ENCODE results near the gene ABHD10.

Gene ABHD10

DNA sequence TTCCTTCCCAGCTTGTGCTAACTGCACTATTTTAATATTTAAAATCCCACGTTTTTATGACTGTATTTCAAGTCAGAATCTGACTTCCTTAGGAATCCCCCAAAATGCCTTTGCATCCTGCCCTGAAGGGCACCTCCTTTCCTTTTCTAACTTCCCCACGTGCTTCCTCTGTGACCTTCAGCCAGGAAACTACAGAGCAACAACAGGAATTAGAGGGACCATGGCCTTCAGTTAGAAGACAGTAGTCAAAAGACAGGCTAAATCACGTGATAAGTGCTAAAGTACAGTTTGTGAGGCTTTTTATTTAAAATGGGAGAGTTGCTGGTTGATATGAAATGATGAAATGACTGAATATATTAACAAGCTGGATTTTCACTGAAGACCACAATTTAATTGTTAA is 11.8 kb upstream of the ABHD10 start:
- DNase-seq, result no peak

DNA sequence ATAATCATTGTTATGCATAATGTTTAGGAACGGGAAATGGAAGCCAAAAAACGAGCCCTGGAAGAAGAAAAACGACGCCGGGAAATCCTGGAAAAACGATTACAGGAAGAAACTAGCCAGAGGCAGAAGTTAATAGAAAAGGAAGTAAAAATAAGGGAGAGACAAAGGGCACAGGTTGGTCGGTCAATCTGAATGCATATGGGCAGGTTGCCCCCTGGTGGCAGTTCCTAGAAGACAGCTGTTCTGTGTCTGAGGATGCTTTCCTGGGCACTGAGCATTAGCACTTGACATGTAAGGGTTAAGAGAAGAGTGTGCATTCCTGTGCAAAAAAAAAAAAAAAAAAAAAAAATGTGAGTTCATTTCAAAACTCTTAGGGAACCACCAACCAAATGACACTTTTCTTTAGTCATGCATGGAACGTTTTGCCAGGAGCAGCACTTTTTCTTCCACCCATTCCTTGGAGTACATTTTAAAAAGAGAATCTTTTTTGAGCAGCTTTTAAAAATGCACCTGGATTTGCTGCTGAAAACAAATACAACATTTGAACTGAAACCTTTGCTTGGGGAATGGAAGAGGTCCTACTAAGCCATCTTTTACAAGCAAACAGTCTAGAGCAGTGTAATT is 11.1 kb upstream of the ABHD10 start:
- peak; percentile 90 for DNase-seq

DNA sequence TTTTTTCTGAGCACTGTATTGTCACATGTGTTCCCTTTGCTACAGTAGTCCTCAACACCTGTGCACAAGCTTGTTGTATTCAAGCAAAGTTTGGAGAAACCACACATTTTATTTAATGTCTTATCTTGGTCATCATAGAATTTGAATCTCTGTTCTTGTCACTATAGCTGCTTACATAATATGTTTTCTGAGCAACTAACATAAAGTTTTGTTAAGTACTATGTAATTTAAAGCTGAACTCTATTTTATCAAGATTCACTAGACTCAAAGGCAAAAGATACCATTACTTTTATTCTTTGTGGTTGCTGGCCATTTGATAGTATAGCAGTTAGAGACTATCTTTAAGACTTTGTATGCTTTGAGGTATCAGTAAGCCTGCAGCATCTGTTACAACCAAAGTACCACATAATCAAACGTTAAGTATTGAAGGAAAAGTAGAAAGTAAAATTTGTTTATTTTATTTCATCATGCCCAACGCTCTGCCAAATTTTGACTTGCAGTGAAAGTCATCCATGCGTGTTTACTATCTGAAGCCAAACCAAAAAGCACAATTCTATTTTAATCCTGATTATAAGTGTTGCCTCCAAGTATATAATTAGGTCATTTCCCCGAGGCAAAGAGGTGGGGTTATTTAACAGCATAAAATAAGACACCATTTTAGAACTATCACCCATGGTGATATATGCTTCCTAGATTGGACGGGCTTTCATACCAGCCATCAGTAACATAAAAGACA is 10.3 kb upstream of the ABHD10 start:
- DNase-seq, result no peak

DNA sequence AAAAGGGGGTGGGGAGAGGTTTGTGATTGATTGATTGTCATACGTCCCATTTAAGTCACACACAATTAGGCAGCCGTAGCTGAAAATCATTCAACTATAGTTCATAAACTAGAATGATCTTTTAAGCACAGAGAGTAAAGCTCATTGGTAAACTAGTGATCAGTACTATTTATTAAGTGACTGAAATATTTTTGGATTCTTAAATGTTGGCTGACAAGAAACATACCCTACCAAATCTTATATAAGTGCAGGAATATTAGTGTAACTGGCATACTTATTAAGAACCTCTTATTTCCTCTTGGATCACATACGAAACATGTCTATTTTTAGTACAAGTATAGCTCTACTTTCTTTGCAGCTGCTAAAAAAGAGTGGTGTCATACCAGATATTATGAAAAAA is 8.4 kb upstream of the ABHD10 start:
- DNase-seq, result no peak

DNA sequence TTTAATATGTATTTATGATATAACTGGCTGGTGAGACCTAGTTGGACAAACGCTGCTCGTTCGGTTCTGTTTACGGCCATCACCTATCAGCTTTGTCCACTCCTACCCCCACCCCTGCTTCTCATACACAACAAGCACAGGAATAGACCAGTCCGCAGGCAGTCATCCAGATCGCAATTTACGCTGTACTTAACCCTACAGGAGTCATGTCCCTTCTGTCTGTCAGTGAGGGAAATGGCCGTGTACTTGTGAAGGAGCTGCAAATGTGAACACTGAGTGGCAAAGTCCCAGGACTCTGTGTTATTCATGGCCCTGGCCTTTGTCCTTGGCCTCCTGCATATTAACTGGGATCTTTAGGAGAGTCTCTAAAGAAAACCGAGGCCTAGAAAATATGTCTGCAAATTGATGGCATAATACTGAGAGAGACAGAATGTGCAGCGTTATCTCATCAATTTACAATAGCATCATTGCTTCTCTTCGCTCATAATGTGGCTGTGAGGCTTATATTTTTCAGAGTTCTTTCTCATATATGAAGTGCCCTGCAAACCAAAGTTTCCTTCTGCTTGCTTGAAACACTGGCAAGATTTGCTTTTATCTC is 7.2 kb upstream of the ABHD10 start:
- no peak for DNase-seq

DNA sequence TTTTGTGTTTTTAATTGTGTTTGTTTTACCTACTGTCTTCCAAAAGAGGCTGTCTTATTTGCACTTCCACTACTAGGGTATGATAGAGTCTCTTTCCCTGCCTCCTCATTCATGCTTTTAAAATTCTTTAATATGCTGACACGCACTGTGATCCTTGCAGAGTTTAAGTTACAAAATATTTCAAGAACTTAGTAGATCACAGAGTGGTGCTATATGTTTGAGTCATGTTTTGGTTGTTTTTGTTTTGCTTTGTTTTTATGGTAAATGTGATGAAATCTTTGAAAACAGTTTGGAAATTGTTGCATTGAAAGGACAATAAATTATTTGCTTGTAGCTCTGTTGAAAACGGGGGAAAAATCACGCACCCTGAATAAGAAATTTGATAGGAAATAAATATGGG is 5.9 kb upstream of the ABHD10 start:
- no peak for DNase-seq

DNA sequence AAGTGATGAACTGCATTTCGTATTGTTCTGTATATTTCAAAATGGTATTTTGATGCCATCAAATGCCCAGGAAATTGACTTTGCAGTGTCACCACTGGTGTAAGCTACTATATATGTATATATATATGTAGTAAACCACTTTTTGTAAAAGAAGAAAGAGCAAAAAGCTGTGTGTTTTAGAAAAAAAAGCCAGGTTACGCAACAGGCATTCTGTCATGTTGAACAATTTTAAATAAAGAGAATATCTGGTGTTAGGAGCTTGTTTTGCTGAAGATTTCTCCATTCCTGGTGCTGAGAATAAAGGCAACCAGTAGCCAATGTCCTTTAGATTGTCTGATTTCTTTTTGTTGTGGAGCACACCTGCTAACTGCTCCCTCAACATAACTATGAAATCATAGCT is 3.7 kb upstream of the ABHD10 start:
- no peak for DNase-seq

DNA sequence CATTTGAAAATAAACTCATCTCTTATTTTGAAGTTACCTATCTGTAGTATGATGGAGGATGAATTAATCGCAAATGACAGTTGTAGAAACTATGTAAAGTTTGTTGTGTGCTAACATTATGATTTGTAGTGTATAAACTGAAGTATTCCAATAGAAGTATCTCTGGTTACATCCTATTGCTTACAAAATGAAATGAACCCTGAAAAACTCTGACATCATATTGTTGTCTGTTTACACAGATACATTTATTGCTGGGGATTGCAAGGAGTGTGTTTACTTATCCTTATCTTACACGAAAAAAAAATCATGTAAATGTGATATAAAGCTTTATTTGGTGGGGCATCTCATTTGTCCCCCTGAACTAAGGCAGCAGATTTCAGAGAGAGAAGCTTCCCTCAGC is 2.6 kb upstream of the ABHD10 start:
- DNase-seq, result no peak

DNA sequence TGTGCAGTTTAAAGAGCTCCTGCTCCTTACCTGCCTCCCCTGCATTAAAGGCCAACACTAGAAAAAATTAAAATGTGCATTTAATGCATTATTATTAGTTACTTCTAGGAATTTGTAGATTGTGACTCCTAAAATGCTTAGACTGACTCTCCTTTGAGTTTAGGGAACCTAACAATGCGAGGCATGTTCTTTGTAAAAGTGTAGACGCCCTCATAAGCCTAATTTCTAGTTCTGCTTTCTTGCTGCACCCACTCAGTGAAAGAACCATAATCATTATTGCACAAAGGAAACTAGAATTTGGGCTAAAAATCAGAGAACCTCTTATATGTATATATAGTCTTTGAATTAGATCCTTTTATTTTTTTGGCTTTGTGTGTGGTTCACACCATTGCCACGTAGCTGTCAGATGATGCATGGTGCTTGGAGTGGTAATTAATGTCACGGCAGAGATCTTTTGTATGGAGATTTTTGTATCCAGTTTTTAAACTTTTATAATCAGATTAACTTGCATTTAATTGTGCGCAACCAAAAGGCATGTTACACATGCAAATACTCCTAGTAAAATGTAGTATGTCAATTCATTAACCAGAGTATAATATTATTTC is 710 bp downstream of the ABHD10 start:
- no peak for DNase-seq

DNA sequence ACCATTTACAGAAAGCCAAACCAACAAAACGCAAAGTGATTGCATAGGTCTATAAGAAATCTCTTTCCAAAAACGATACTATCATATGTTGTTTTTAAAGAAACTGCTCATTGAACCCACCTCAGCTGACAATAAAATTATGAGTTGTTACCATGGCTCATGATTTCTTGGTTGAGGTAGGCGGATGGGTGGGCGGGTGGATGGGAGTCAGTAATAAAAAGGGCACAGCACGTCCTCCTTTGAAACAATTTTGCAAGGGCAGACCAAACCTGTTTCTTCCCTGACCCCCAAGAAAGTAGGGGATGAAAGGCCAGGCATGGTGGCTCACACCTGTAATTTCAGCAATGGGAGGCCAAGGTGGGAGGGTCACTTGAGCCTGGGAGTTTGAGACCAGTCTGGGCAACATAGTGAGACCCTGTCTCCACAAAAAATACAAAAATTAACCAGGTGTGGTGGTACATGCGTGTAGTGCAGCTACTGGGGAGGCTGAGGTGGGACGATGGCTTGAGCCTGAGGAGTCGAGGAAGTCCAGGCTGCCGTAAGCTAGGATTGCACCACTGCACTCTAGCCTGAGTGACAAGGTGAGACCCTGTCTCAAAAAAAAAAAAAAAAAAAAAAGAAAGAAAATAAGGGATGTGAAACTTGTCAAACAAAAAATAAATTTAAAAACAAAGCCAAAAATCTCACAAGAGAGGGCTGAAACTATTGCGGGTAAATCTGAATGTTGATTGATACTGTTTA is 2.1 kb downstream of the ABHD10 start:
- peak; percentile 53 for DNase-seq

DNA sequence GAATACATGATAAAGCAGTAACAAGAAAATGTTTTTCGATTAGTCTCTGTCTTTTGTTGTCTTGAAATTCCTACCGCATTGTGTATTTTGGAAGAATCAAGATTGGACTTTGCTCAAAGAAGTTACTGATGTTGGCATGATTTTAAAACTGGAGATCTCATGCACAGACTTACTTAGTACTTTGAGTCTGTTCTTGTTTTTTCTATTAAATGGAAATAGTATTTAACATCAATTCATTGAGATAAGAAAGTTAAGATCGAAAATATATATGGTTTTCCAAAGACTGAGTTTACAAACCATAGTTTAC is 2.6 kb downstream of the ABHD10 start:
- no peak for DNase-seq

DNA sequence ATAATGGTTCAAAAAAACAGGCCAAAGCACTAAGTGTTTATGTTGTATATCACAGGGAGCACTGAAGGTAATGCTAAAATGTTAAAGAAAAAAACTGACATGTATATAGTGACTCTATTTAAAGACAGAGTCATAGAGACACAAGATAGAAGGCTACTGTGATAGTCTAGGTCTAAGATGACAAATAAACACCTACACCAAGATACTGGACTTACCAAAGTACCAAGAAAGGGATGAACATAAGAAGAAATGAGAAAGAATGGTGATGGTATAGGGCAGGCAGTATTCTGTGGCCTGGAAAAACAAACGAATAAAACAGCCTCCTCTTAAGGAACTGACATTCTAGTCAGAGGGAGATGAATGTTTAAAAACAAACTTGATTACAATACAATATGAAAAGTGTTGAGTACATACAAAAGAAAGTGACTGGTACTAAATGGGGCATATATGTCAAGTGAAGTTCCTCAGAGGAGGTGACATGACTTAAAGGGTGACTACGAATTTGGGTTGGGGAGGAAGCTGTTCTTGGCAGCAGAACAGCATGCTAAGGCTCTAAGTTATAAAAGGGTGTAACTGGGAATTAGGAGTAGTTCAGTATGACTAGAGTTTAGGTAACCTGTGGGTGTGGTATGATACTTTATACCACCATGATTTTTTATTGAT is 5.9 kb downstream of the ABHD10 start:
- no peak for DNase-seq

DNA sequence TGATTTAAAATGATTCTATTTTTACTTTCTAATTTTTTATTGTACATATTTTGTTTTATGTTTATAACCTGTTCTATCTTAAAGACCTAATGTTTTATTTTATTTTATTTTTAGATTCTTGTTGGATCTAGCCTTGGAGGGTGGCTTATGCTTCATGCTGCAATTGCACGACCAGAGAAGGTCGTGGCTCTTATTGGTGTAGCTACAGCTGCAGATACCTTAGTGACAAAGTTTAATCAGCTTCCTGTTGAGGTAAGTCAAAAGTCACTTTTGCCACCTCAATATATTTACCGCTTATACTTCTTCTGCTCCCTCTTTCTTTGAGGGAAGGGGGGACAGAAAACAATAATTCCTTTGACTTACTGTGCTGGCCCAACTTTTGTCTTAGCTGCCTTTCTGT is 8.0 kb downstream of the ABHD10 start:
- no peak for DNase-seq

DNA sequence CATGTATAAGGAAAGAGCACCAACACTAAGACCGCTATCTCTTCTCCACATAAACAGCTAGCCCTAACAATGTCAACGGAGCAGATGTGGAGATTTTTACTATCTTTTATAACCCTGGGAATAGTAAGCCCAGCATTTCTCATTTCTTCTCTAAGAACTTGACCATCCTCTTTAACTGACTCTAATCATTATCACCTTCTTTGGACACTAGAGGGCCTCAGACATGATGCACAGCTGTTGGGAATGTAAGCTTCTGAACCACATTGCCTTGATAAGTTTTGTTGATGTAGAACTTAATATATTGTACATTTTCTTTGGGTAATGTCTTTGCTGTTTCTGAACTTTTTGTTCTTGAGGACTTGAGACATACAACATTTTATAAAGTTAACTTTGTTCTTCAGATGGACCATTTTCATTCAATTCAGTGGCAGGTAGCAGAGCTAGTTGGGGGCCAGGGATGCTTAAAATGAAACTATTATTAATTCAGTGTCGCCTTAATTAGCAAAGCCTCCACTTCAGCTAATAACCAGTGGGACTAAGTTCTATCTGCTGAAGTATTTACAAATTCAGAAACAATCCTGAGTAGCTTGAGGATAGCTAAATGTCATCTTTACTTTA is 10.3 kb downstream of the ABHD10 start:
- DNase-seq, result no peak

DNA sequence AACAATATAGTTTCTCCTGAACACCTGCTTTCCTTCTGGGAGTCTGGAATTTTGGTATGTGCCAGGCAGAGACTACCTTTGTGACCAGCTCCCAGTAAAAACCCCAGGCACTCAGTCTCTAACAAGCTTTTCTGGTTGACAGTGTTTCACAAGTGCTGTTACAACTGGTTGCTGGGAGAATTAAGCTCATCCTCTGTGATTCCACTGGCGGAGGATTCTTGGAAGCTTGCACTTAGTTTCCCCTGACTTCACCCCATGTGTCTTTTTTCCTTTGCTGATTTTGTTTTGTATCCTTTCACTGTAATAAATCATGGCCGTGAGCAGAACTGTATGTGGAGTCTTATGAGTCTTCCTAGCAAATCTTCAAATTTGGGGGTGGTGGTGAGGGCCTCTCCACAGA is 14.2 kb downstream of the ABHD10 start:
- no peak for DNase-seq

DNA sequence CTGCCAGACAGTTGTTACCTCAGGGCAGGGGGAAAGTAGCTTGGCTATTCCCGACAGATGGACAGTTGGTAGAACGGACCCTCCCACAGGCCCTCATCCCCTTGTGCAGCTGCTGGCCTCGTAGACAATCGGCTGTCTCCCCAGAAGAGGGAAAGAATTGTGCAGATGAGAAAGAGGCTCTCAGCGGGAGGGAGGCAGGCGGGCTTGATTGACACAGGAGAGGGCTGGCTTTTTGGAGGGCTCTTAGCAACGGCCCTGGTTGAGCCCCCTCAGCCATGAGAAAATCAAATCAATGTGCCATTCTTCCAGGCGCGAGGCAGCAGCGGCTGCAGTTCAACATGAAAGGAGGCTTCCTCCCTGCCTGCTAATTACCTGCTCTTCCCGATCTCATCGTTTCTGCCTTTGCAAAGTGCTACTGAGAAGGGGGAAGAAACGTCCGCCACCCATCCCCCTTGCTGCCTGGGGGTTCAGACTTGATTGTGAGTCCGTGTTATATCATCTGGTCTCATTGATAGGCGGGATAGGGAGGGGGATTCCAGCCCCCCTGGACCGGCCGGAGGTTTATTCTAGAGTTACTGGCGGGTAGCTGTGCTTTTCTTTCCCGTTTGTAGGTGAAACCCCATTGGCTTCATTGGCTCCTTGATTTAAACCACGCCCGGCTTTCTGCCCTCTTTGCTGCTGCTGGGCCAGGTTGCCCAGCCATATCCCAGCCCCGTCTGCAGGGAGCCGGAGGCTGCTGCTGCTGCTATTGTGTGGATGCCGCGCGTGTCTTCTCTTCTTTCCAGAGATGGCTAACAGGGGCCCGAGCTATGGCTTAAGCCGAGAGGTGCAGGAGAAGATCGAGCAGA is 20.0 kb downstream of the ABHD10 start, which contains the start of gene TAGLN3:
TAGLN3 (plus strand) TSS at position 287 of the 848 bp plus-strand sequence; CDS start at position 788, 501 bp downstream.
- DNase-seq, result peak; percentile 12

DNA sequence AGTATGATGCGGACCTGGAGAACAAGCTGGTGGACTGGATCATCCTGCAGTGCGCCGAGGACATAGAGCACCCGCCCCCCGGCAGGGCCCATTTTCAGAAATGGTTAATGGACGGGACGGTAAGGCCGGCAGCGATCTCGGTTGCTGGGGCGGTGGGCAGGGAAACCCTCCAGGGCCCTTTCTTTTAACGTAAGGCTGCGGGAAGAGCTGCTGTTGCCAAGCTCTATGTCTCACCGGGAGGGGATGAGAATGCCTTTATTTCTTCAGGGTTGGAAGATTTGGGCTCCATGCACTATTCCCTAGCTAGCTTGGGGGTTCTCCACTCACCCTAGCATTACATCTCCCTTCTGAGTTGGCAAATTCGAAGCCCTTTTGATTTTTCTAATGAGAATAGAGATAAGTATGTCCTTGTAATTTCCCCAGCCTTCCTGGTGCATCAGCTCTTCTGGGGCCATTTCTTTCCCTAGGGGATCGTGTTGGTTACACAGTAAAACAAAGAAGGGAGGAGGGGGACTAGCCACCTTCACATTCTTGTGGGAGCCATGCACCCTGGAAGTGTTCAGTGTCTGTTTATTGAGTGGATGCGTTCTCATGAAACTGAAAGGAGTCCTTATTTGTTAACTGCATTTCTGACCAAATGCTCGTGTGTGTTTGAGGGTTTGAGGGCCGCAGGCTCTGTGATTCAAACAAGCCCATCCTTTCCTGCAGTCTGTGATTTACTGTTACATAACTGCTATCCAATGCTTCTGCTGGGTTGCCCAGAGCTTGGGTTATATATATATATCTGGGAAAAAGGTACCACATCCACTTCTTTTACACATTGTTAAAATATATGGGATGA is 20.9 kb downstream of the ABHD10 start:
- no peak for DNase-seq

DNA sequence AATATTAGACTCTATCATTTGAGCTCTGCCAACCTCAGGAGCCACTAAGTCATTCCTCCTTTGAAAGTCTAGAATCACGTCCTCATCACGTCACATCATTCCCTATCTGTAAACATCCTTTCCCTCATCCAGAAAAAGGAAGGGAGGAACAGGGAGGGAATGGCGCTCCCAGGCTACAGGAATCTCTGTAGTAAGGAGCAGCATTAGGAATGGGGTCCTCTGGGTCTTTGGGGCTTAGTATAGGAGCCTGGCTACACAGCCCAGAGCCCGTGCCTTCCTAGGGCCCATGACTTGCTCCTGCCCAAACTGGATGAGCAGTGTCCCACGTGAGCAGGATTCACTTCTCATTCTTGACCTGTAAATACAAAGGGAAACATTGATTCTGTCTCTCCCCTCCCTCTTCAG is 21.5 kb downstream of the ABHD10 start:
- DNase-seq, result no peak

DNA sequence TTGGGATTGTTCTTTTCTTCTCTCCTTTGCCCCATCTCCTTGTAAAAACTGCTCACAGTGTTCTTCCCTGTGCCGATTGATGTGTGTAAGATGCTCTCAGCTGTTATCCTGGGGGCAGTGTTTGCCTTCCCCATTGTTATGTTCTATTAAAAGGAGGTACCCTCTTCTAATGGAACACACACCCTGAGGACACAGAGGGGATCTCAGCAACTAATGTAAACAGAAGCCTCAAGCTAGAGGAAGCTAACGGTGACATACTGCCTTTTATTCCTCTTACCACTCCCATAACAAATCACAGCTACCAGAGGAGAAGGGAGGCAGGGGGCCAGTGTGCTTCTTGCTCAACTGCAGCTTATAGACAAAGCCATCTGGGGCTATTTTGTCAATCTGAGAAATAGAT is 22.1 kb downstream of the ABHD10 start:
- DNase-seq, result no peak

DNA sequence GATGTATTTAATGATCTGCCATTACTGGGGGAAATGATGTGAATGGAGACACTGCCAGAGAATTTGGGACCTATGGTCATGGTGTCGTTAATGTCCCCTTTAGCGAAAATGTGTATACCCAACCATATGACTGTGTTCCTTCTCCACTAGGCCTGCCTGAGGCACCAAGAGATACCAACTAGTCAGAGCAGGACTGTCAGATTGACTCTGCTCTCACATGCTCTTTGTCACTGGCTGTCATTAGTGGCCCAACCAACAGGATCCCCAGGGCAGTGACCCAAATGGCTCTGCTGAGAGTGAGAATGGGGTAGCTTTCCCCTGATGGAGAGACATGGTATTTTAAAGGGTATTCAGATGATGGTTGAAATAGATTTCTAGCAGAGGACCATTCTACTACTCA is 22.7 kb downstream of the ABHD10 start:
- peak; percentile 29 for DNase-seq

Measured in activated CD4-positive, alpha-beta T cell treated with anti-CD3 and anti-CD28 coated beads for 48 hours (primary cell).